Central memory CD4-positive, alpha-beta T cell (primary cell): ENCODE results near the gene OR14K1.
"Not testable (repeated sequence)": the region's sequence is repeated elsewhere in the genome, so short reads cannot be mapped to it uniquely, and the experiment has no call there.

Experiments used
- DNase-seq: peaks from one replicate; pipeline ENCODE4 v3.0.0; 2022
- total RNA-seq, 3 experiments: gene quantifications; one replicate each; lab custom pipeline; 2026; lab: John Stamatoyannopoulos, UW

The OR14K1 gene, protein sequence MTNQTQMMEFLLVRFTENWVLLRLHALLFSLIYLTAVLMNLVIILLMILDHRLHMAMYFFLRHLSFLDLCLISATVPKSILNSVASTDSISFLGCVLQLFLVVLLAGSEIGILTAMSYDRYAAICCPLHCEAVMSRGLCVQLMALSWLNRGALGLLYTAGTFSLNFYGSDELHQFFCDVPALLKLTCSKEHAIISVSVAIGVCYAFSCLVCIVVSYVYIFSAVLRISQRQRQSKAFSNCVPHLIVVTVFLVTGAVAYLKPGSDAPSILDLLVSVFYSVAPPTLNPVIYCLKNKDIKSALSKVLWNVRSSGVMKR
- total RNA-seq: 0 reads per million in 3 experiments

- DNase-seq: no peak
Observed at GRCh38 chr1:247738315-247738714, at the start of gene OR14K1. Gene OR14K1 (plus strand): TSS chr1:247738615. CDS start chr1:247738615, 0 bp downstream.

GRCh38 chr1:247701338-247701737, 37.1 kb upstream of the OR14K1 start:
- DNase-seq: no peak

- DNase-seq: not testable (repeated sequence)
Observed at GRCh38 chr1:247710681-247711080, 27.7 kb upstream of the OR14K1 start.

- DNase-seq: no peak
Observed at GRCh38 chr1:247713753-247714152, 24.7 kb upstream of the OR14K1 start.

DNA sequence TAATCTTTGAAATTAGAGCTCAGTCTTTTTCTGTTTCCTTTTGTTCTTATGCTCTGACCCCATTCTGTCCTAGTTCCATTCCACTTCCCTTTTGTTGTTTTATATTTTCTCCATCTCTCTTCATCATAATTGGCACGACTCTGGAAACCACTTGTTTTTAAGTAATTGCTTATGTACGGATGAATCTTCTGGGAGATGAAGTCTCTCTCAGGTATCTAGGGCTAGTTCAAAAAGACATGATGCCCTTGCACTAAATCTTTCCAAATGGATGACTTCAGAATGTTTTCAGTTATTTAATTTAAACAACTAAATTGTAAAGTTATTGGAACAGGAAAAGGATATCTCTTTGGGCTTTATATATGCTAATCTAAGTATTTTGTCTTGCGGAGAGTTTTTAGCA, 21.9 kb upstream of the OR14K1 start, which contains the start of gene OR6F1:
Gene OR6F1 (minus strand): TSS at position 101 of the 400 bp plus-strand sequence. CDS start 3,891 bp downstream, outside the sequence.
- DNase-seq: no peak

DNA sequence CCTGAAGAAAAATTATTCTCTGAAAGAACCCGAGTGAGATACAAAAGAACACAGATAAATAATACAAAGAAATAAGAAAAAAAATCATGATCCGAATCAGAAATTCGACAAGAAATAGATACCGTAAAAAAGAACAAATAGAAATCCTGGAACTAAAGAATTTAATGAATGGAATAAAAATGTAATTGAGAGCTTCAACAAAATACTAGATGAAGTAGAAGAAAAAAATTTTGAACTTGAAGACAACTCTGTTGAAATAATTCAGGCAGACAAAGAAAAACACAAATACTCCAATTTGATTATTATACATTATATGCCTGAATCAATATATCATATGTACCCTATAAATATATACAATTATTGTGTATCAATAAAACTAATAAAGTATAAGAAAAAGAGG, 17.2 kb upstream of the OR14K1 start:
- DNase-seq: no peak

DNA sequence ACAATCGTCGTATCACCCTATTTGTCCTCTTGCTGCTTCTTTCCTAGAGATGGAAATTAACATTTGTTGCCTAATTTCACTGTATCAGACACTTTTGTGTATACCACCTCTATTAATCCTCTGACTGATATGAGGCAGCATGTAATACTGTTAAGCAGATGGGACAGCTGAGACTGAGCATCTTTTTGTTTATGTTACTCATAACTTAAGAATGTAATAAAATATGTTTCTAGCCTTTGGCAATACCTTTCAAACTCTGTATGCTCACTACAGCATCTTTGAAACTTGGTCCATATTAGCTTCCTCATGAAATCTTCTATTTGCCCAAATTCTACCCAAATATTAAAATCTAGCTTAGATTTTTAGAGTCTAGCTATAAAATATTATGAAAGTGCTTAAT, 2.3 kb downstream of the OR14K1 start:
- no peak for DNase-seq

DNA sequence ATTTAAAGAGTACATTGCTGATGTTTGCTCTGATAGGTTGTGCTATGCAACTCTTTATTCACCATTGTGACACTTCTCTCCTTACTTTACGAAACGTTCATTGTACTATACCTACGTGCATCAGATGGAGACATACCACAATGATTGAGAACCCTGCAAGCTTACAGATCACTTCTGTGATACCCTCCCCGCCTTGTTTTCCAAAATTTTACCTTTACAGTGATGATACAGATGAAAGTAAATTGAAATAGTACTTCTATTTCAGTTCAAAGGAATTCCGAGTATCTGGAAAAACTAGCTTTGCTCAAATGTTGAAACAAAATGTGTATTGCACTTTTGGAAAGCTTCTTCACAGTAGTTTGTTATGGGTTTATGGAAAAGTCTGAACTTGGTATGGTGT, 3.3 kb downstream of the OR14K1 start:
- DNase-seq: no peak

DNA sequence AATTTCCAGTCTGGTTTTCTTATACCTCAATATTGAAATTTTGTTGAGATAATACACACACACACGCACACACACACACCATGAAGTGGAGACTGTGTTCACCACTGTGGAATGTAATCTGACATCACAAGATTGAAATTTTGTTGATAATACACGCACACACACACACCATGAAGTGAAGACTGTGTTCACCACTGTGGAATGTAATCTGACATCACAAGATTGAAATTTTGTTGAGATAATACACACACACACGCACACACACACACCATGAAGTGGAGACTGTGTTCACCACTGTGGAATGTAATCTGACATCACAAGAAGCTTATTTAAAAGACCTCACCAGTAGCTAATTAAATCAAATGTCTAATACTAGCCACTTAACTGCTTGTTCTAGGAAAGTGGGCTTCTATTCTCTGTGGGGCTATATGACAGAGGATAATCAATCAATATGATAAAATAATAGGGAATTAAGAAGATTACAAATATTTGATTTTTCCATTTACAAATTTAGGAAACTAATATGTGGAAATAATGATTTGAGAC, 3.9 kb downstream of the OR14K1 start:
- not testable (repeated sequence) for DNase-seq

DNA sequence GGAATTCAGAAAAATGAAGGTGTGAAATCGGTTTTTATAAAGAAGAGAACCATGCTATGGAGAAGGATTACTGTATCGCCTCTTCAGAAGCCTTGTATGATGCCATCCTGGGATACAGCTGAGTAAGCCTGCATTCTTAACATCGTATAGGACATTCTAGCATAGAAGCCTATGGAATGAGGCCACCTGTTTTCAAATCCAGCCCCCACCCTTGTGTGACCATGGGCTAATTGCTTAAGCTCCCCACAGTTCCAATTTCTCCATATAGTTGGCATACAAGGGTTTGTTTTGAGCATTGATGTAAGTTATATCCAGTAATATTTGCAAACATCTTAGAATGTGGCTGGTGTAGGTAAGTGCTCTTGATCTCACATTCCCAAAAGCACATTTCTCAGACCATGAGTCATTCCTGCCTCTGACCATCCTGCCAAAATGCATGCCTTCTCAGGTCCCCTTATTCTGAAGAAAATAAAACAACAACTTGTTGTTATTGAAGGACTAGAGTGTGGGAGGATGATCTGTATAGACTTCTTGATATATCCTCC, 8.0 kb downstream of the OR14K1 start:
- DNase-seq: no peak

- no peak for DNase-seq
Observed at GRCh38 chr1:247747616-247748015, 9.2 kb downstream of the OR14K1 start.

DNA sequence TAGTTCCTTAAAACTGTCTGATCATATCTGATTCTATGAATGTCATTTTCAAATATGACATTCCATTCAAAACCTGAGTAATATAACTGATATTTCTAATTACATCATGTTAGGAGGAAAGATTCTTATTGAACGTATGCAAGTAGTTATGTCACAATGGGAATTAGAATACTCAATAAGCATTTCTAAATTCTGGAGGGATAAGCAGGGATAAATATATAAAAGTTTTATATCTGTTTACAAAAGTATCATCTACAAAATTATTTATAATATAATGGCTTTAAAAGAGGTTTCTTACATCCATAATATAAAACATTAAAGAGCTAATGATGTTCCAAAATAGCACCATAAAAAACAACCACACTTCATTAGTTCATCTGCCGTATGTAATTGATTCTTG, 9.6 kb downstream of the OR14K1 start, which contains the start of gene OR14A2:
Gene OR14A2 (minus strand): TSS at position 101 of the 400 bp plus-strand sequence.
- no peak for DNase-seq

GRCh38 chr1:247749870-247750269, 11.5 kb downstream of the OR14K1 start:
- no peak for DNase-seq

DNA sequence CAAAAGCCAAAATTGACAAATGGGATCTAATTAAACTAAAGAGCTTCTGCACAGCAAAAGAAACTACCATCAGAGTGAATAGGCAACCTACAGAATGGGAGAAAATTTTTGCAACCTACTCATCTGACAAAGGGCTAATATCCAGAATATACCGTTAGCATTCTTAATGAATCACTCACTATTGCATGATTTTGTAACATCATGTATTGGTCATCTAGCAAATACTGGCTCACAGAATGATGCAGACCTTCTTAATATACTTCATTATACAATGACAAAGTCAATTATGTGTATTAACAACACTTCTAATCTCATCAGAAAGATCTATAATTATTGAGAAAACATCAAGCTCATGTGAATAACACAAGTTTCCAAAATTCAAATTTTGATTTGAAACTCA, 15.9 kb downstream of the OR14K1 start:
- not testable (repeated sequence) for DNase-seq

DNA sequence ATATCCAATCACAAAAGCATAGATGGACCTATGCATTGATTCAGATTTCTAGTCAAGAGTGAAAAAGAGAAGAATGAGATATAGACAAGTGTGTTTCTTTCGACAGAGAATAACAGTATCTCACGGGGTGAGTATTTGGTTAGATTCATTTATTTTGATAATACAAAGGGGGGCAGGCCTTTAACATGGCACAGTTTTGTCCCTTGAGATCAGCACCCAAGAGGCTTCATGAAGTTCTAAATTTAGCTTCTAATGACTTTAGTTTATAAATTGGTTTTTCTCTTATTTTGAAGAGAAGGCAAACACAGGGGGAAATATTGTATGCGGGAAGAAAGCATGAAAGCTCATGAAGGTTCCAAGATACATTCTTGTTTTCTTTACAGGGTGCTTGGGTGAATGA, 22.0 kb downstream of the OR14K1 start, which contains the start of gene OR1C1:
Gene OR1C1 (minus strand): TSS at position 101 of the 400 bp plus-strand sequence. CDS start 2,150 bp downstream, outside the sequence.
- no peak for DNase-seq

DNA sequence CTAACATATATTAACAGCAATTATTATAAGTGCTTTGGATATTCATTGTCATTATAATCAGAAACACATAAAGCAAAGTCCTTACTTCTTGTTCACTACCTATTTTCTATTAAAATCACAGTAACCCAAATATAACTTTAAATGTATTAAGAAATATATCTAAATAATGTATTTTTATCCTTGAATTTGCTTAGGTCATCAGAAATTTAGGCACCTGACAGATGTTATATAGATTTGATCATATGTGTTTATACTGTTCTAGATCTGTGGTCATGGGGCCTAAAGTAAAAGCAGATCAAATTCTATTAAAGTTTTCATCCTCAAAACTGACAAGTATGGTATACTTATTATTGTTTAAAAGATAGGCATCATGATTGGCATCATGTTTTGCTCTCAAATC, 31.2 kb downstream of the OR14K1 start:
- no peak for DNase-seq
